Liver (tissue), 9 donors: ENCODE results near the gene CSTF2T. TPM values are rescaled to one million over a fixed set of nuclear protein-coding genes. Genes with fewer than 3 reads are reported as not detected.

Experiments
- DNase-seq: peaks from one replicate; pipeline ENCODE4 v3.0.0-alpha.2; 2017; ENCODE audit warnings: low spot score
- H3K27ac ChIP-seq, 2 donors: one replicate each; pipeline ENCODE4 v1.7.0; 2013; ENCODE audit warnings: inconsistent platforms in 2 of 2, low read length in 2 of 2, control low read depth in 1 of 2, low read depth in 1 of 2, mild to moderate bottlenecking in 1 of 2
- H3K27me3 ChIP-seq, 4 donors: one replicate each; pipeline versions ENCODE4 v1.6.1 to v1.7.0; 2013; ENCODE audit warnings: low read length in 3 of 4, inconsistent platforms in 1 of 4, mild to moderate bottlenecking in 1 of 4, moderate library complexity in 1 of 4; ENCODE audit not compliant: control insufficient read depth in 4 of 4, insufficient read depth in 4 of 4
- H3K36me3 ChIP-seq, 4 donors: one replicate each; pipeline versions ENCODE4 v1.6.1 to v1.7.0; 2013; ENCODE audit warnings: low read length in 3 of 4, mild to moderate bottlenecking in 3 of 4, low read depth in 1 of 4, moderate library complexity in 1 of 4; ENCODE audit not compliant: control insufficient read depth in 4 of 4, insufficient read depth in 3 of 4
- H3K4me1 ChIP-seq, 4 donors: one replicate each; pipeline versions ENCODE4 v1.6.1 to v1.7.0; 2013; ENCODE audit warnings: low read length in 3 of 4, mild to moderate bottlenecking in 3 of 4, moderate library complexity in 1 of 4; ENCODE audit not compliant: control insufficient read depth in 4 of 4, insufficient read depth in 4 of 4
- H3K4me3 ChIP-seq, 3 donors: one replicate each; pipeline versions ENCODE4 v1.6.1 to v1.7.0; 2013; ENCODE audit warnings: low read length in 3 of 3, control low read depth in 1 of 3, low read depth in 1 of 3, mild to moderate bottlenecking in 1 of 3
- H3K9ac ChIP-seq, 2 donors: one replicate each; pipeline ENCODE4 v1.7.0; 2013; ENCODE audit warnings: low read length in 2 of 2, mild to moderate bottlenecking in 2 of 2, moderate library complexity in 2 of 2, control low read depth in 1 of 2, low read depth in 1 of 2
- H3K9me3 ChIP-seq, 4 donors: one replicate each; pipeline versions ENCODE4 v1.6.1 to v1.7.0; 2013; ENCODE audit warnings: low read length in 3 of 4; ENCODE audit not compliant: control insufficient read depth in 4 of 4
- EGR1 ChIP-seq, 2 donors: IDR thresholded peaks; 2 replicates each; pipeline ENCODE4 v1.6.1; 2016 to 2018; ENCODE audit warnings: antibody characterized with exemption in 2 of 2, low read depth in 2 of 2
- FOXA1 ChIP-seq: IDR thresholded peaks from 2 replicates; pipeline ENCODE4 v1.6.1; 2016; ENCODE audit warnings: antibody characterized with exemption
- FOXA2 ChIP-seq: IDR thresholded peaks from 2 replicates; pipeline ENCODE4 v1.6.1; 2016; ENCODE audit warnings: antibody characterized with exemption
- GABPA ChIP-seq, 2 donors: IDR thresholded peaks in 1 of 2; conservative IDR thresholded peaks in 1 of 2; 2 replicates each; pipeline ENCODE4 v1.6.1; 2016; ENCODE audit warnings: antibody characterized with exemption in 2 of 2, mild to moderate bottlenecking in 1 of 2, moderate library complexity in 1 of 2
- HNF4A ChIP-seq, 2 donors: conservative IDR thresholded peaks; 2 replicates each; pipeline ENCODE4 v1.6.1; 2016; ENCODE audit warnings: antibody characterized with exemption in 2 of 2, mild to moderate bottlenecking in 2 of 2
- HNF4G ChIP-seq: IDR thresholded peaks from 2 replicates; pipeline ENCODE4 v1.6.1; 2016; ENCODE audit warnings: antibody characterized with exemption
- JUND ChIP-seq, 2 donors: IDR thresholded peaks; 2 replicates each; pipeline ENCODE4 v1.6.1; 2016; ENCODE audit warnings: antibody characterized with exemption in 2 of 2
- MAX ChIP-seq: IDR thresholded peaks from 2 replicates; pipeline ENCODE4 v1.6.1; 2016; ENCODE audit warnings: antibody characterized with exemption
- NR2F2 ChIP-seq: IDR thresholded peaks from 2 replicates; pipeline ENCODE4 v1.6.1; 2016; ENCODE audit warnings: antibody characterized with exemption
- RAD21 ChIP-seq, 2 donors: IDR thresholded peaks; 2 replicates each; pipeline ENCODE4 v1.6.1; 2016; ENCODE audit warnings: antibody characterized with exemption in 2 of 2, mild to moderate bottlenecking in 2 of 2
- RXRA ChIP-seq, 2 donors: IDR thresholded peaks; 2 replicates each; pipeline ENCODE4 v1.6.1; 2017 to 2018; ENCODE audit warnings: antibody characterized with exemption in 2 of 2, mild to moderate bottlenecking in 1 of 2
- SP1 ChIP-seq: IDR thresholded peaks from 2 replicates; pipeline ENCODE4 v1.6.1; 2018; ENCODE audit warnings: antibody characterized with exemption, mild to moderate bottlenecking
- TAF1 ChIP-seq: conservative IDR thresholded peaks from 2 replicates; pipeline ENCODE4 v1.6.1; 2016; ENCODE audit warnings: antibody characterized with exemption, mild to moderate bottlenecking
- YY1 ChIP-seq: IDR thresholded peaks from 2 replicates; pipeline ENCODE4 v1.6.1; 2016; ENCODE audit warnings: antibody characterized with exemption, mild to moderate bottlenecking
- WGBS: extraction: QIAGEN DNeasy Blood & Tissue Kit; methylation state at CpG from one replicate; pipeline ENCODE4 v1.1.7; 2013; 5-methylcytosine and 5-hydroxymethylcytosine counted together
- polyA plus RNA-seq, 2 donors: library from polyadenylated mRNA; stranded (reverse) in 1 of 2; unstranded in 1 of 2; fragments of 200-250 nt in 1 of 2; fragments of >200 nt in 1 of 2; fragmentation: Nextera tagmentation in 1 of 2; extraction: Ambion mirVana in 1 of 2; gene quantifications; one replicate each; pipeline versions ENCODE4 v1.2.1 to v1.2.3, GENCODE V29; 2013 to 2015
- total RNA-seq, 2 donors: library from RNA; depleted of rRNA; stranded (reverse); fragments of >200 nt; gene quantifications; one replicate each; pipeline ENCODE4 v1.2.3, GENCODE V29; 2014
- TF ChIP-seq, protein P1 (sequence below): fragments of 150-350 bp; IDR thresholded peaks from 2 replicates; pipeline ENCODE4 v1.5.1; 2017; ENCODE audit warnings: improper control_type of control experiment, low read depth, low read length; ENCODE audit not compliant: missing input control
- TF ChIP-seq, protein P2 (sequence below): IDR thresholded peaks from 2 replicates; pipeline ENCODE4 v1.6.1; 2016; ENCODE audit warnings: antibody characterized with exemption
- TF ChIP-seq, protein P3 (sequence below): IDR thresholded peaks from 2 replicates; pipeline ENCODE4 v1.6.1; 2016; ENCODE audit warnings: antibody characterized with exemption, mild to moderate bottlenecking
- TF ChIP-seq, protein P4 (sequence below): IDR thresholded peaks from 2 replicates; pipeline ENCODE4 v1.6.1; 2016; ENCODE audit warnings: antibody characterized with exemption
- donor health status: healthy.
- donor health status: healthy.
- donor health status: healthy.
- donor health status: healthy.
- donor health status: healthy.

The CSTF2T gene
- total and polyA plus RNA-seq, 4 donors: 2.7 to 14.2 (median 9.4) TPM

DNA sequence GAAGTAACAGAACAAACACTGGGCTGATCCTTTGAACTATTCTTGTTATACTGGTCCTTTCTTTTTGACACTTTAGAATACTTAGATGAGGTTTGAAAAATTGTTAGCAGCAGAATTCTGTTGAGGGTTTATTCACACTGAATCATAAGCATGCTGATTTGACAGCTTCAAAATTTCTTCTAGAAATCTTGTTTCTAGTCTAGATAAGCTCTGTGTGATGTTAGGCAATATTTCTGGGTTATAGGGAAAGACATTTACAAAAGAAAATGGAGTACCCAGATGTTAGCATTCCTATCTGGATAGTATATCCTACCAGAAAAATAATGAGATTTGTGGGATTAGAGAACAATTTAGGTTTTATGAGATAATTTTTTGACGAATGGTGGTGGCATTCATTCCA is 12.1 kb downstream of the CSTF2T start:
- 78% methylated on average over 1 of the region's 1 CpG for WGBS
- H3K9ac ChIP-seq: no peak overlapping the region
- no peak overlapping the region for H3K27ac ChIP-seq
- no peak overlapping the region for H3K4me3 ChIP-seq
- no peaks in the 10 kb centered on the region for H3K4me1 ChIP-seq
- H3K36me3 ChIP-seq: no peaks in the 10 kb centered on the region
- no peaks in the 10 kb centered on the region for H3K9me3 ChIP-seq
- TF ChIP-seq EGR1 (IDR thresholded peaks at IDR 0.05; ENCODE audit: low read depth in 2 of 2) (no peak), SP1 (no peak), RXRA (IDR thresholded peaks at IDR 0.05) (no peak), FOXA1 (no peak), HNF4G (no peak), GABPA (IDR thresholded peaks at IDR 0.05 in 1 of 2, conservative IDR thresholded peaks at IDR 0.05 in 1 of 2) (no peak), NR2F2 (no peak), MAX (no peak), JUND (IDR thresholded peaks at IDR 0.05) (no peak), YY1 (no peak), RAD21 (IDR thresholded peaks at IDR 0.05) (no peak)
- TF ChIP-seq, protein P1, sequence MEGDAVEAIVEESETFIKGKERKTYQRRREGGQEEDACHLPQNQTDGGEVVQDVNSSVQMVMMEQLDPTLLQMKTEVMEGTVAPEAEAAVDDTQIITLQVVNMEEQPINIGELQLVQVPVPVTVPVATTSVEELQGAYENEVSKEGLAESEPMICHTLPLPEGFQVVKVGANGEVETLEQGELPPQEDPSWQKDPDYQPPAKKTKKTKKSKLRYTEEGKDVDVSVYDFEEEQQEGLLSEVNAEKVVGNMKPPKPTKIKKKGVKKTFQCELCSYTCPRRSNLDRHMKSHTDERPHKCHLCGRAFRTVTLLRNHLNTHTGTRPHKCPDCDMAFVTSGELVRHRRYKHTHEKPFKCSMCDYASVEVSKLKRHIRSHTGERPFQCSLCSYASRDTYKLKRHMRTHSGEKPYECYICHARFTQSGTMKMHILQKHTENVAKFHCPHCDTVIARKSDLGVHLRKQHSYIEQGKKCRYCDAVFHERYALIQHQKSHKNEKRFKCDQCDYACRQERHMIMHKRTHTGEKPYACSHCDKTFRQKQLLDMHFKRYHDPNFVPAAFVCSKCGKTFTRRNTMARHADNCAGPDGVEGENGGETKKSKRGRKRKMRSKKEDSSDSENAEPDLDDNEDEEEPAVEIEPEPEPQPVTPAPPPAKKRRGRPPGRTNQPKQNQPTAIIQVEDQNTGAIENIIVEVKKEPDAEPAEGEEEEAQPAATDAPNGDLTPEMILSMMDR: no peak
- TF ChIP-seq, protein P2, sequence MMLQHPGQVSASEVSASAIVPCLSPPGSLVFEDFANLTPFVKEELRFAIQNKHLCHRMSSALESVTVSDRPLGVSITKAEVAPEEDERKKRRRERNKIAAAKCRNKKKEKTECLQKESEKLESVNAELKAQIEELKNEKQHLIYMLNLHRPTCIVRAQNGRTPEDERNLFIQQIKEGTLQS: no peak
- TF ChIP-seq, protein P3, sequence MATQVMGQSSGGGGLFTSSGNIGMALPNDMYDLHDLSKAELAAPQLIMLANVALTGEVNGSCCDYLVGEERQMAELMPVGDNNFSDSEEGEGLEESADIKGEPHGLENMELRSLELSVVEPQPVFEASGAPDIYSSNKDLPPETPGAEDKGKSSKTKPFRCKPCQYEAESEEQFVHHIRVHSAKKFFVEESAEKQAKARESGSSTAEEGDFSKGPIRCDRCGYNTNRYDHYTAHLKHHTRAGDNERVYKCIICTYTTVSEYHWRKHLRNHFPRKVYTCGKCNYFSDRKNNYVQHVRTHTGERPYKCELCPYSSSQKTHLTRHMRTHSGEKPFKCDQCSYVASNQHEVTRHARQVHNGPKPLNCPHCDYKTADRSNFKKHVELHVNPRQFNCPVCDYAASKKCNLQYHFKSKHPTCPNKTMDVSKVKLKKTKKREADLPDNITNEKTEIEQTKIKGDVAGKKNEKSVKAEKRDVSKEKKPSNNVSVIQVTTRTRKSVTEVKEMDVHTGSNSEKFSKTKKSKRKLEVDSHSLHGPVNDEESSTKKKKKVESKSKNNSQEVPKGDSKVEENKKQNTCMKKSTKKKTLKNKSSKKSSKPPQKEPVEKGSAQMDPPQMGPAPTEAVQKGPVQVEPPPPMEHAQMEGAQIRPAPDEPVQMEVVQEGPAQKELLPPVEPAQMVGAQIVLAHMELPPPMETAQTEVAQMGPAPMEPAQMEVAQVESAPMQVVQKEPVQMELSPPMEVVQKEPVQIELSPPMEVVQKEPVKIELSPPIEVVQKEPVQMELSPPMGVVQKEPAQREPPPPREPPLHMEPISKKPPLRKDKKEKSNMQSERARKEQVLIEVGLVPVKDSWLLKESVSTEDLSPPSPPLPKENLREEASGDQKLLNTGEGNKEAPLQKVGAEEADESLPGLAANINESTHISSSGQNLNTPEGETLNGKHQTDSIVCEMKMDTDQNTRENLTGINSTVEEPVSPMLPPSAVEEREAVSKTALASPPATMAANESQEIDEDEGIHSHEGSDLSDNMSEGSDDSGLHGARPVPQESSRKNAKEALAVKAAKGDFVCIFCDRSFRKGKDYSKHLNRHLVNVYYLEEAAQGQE: no peak
- no peaks in the 10 kb centered on the region for H3K27me3 ChIP-seq
- DNase-seq: no peak

- H3K4me1 ChIP-seq: no peaks in the 10 kb centered on the region
- TF ChIP-seq FOXA1 (no peak), RAD21 (IDR thresholded peaks at IDR 0.05) (no peak), MAX (no peak), FOXA2 (no peak), SP1 (no peak), RXRA (IDR thresholded peaks at IDR 0.05) (no peak), EGR1 (IDR thresholded peaks at IDR 0.05; ENCODE audit: low read depth in 2 of 2) (no peak), TAF1 (no peak), HNF4G (no peak), GABPA (IDR thresholded peaks at IDR 0.05 in 1 of 2, conservative IDR thresholded peaks at IDR 0.05 in 1 of 2) (no peak), HNF4A (conservative IDR thresholded peaks at IDR 0.05) (no peak), YY1 (no peak), NR2F2 (no peak), JUND (IDR thresholded peaks at IDR 0.05) (no peak)
- TF ChIP-seq, protein P4, sequence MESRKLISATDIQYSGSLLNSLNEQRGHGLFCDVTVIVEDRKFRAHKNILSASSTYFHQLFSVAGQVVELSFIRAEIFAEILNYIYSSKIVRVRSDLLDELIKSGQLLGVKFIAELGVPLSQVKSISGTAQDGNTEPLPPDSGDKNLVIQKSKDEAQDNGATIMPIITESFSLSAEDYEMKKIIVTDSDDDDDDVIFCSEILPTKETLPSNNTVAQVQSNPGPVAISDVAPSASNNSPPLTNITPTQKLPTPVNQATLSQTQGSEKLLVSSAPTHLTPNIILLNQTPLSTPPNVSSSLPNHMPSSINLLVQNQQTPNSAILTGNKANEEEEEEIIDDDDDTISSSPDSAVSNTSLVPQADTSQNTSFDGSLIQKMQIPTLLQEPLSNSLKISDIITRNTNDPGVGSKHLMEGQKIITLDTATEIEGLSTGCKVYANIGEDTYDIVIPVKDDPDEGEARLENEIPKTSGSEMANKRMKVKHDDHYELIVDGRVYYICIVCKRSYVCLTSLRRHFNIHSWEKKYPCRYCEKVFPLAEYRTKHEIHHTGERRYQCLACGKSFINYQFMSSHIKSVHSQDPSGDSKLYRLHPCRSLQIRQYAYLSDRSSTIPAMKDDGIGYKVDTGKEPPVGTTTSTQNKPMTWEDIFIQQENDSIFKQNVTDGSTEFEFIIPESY: no peak
- TF ChIP-seq, protein P1: no peak
- no peak overlapping the region for H3K4me3 ChIP-seq
- no peak for DNase-seq
- H3K9me3 ChIP-seq: no peaks in the 10 kb centered on the region
- H3K9ac ChIP-seq: no peak overlapping the region
- 57% methylated on average over 2 of the region's 2 CpGs for WGBS
- no peaks in the 10 kb centered on the region for H3K36me3 ChIP-seq
- H3K27ac ChIP-seq: no peak overlapping the region
- no peaks in the 10 kb centered on the region for H3K27me3 ChIP-seq
These were observed 13.6 kb downstream of the CSTF2T start for GRCh38 chr10:51685768-51686167.
